ENCODE results near the gene UGGT1. TPM values are rescaled to one million over a fixed set of nuclear protein-coding genes. Genes with fewer than 3 reads are reported as not detected.

The UGGT1 gene
- total RNA-seq, 6 donors from 2014 or later: 34.1 to 103 (median 43.1) TPM

- ATAC-seq (ENCODE audit: low FRiP score in 2 of 2) (no peak), DNase-seq (no peak)
- 57 to 60% methylated on average over 5 of the region's 5 CpGs for WGBS, 2 donors
- Histone ChIP-seq H3K4me1 (peaks cover 5 to 21% (median 15%) of the 10 kb centered on the region in 4 donors), H3K4me3 (no peak overlapping the region), H3K27ac (no peak overlapping the region), H3K36me3 (peaks cover 0 to 9% (median 3%) of the 10 kb centered on the region in 4 donors), H3K9me3 (no peaks in the 10 kb centered on the region), H3K27me3 (no peaks in the 10 kb centered on the region)
- TF ChIP-seq EP300 (IDR thresholded peaks at IDR 0.05) (no peak), POLR2AphosphoS5 (IDR thresholded peaks at IDR 0.05) (no peak), POLR2A (IDR thresholded peaks at IDR 0.05) (no peak), CTCF (IDR thresholded peaks at IDR 0.05) (no peak)
Observed at GRCh38 chr2:128196026-128196425, 105.0 kb downstream of the UGGT1 start.

GRCh38 chr2:128196471-128196931 lies 105.5 kb downstream of the UGGT1 start:
- Histone ChIP-seq H3K4me1 (peaks cover 5 to 21% (median 15%) of the 10 kb centered on the region in 4 donors), H3K9me3 (no peaks in the 10 kb centered on the region), H3K27ac (no peak overlapping the region), H3K36me3 (peaks cover 0 to 5% (median 0%) of the 10 kb centered on the region in 4 donors), H3K27me3 (no peaks in the 10 kb centered on the region), H3K4me3 (no peak overlapping the region)
- ATAC-seq (ENCODE audit: low FRiP score in 2 of 2) (peak; percentile 48 to 72), DNase-seq (peak in 1 of 2 donors; percentile 24)
- TF ChIP-seq POLR2AphosphoS5 (IDR thresholded peaks at IDR 0.05) (peak in 1 of 2 donors; percentile 13), EP300 (IDR thresholded peaks at IDR 0.05) (no peak)
- 29 to 30% methylated on average over 6 of the region's 6 CpGs for WGBS, 2 donors

- ATAC-seq (ENCODE audit: low FRiP score in 2 of 2) (no peak), DNase-seq (no peak)
- H3K4me1 ChIP-seq: peaks cover 5 to 21% (median 15%) of the 10 kb centered on the region in 4 donors
- no peaks in the 10 kb centered on the region for H3K9me3 ChIP-seq
- H3K36me3 ChIP-seq: no peaks in the 10 kb centered on the region
- H3K27me3 ChIP-seq: no peaks in the 10 kb centered on the region
- H3K27ac ChIP-seq: no peak overlapping the region
- TF ChIP-seq EP300 (IDR thresholded peaks at IDR 0.05): no peak
- no peak for TF ChIP-seq CTCF (IDR thresholded peaks at IDR 0.05)
- no peak for TF ChIP-seq POLR2A (IDR thresholded peaks at IDR 0.05)
- H3K4me3 ChIP-seq: no peak overlapping the region
- WGBS, 2 donors: 83 to 84% methylated on average over 8 of the region's 8 CpGs
Observed at GRCh38 chr2:128197059-128197458, 106.1 kb downstream of the UGGT1 start.

- no peak for TF ChIP-seq EP300 (IDR thresholded peaks at IDR 0.05)
- no peak for TF ChIP-seq POLR2AphosphoS5 (IDR thresholded peaks at IDR 0.05)
- no peak for TF ChIP-seq CTCF (IDR thresholded peaks at IDR 0.05)
- TF ChIP-seq POLR2A (IDR thresholded peaks at IDR 0.05): no peak
- ATAC-seq (ENCODE audit: low FRiP score in 2 of 2) (no peak), DNase-seq (no peak)
- H3K27ac ChIP-seq: no peak overlapping the region
- H3K4me3 ChIP-seq: no peak overlapping the region
- no peaks in the 10 kb centered on the region for H3K36me3 ChIP-seq
- H3K27me3 ChIP-seq: no peaks in the 10 kb centered on the region
- no peaks in the 10 kb centered on the region for H3K9me3 ChIP-seq
- 54 to 69% methylated on average over 2 to 3 of the region's 3 CpGs for WGBS, 2 donors
- H3K4me1 ChIP-seq: peaks cover 5 to 21% (median 15%) of the 10 kb centered on the region in 4 donors
Observed at GRCh38 chr2:128198656-128199055, 107.7 kb downstream of the UGGT1 start.

GRCh38 chr2:128199141-128199540 lies 108.1 kb downstream of the UGGT1 start:
- no peaks in the 10 kb centered on the region for H3K9me3 ChIP-seq
- ATAC-seq (ENCODE audit: low FRiP score in 2 of 2) (no peak), DNase-seq (no peak)
- 89 to 91% methylated on average over 7 of the region's 7 CpGs for WGBS, 2 donors
- no peak overlapping the region for H3K27ac ChIP-seq
- no peak overlapping the region for H3K4me3 ChIP-seq
- TF ChIP-seq POLR2A (IDR thresholded peaks at IDR 0.05): no peak
- TF ChIP-seq POLR2AphosphoS5 (IDR thresholded peaks at IDR 0.05): no peak
- TF ChIP-seq EP300 (IDR thresholded peaks at IDR 0.05): no peak
- TF ChIP-seq CTCF (IDR thresholded peaks at IDR 0.05): no peak
- no peaks in the 10 kb centered on the region for H3K27me3 ChIP-seq
- H3K4me1 ChIP-seq: peaks cover 5 to 21% (median 15%) of the 10 kb centered on the region in 4 donors
- no peaks in the 10 kb centered on the region for H3K36me3 ChIP-seq
